ENCODE results near the gene NTM. TPM values are rescaled to one million over a fixed set of nuclear protein-coding genes. Genes with fewer than 3 reads are reported as not detected.

The NTM gene
- total and polyA plus RNA-seq, 7 donors = 0.07 to 1.1 (median 0.22) TPM; not detected in 2

GRCh38 chr11:132307309-132308020 lies 937.0 kb downstream of the NTM start:
- Histone ChIP-seq H3K27ac (no peak overlapping the region), H3K9me3 (no peaks in the 10 kb centered on the region), H3K36me3 (ENCODE audit: insufficient read depth in 1 of 2, low read depth in 1 of 2) (no peaks in the 10 kb centered on the region), H3K27me3 (ENCODE audit: insufficient read depth in 3 of 3, low read length in 2 of 3) (no peaks in the 10 kb centered on the region), H3K4me1 (no peaks in the 10 kb centered on the region), H3K4me3 (no peak overlapping the region)
- 52 to 84% (median 59%) methylated on average over 21 of the region's 21 CpGs for WGBS, 3 donors
- ATAC-seq (peak in 2 of 4 donors; percentile 52 to 61), DNase-seq (peak in 1 of 2 donors; percentile 62)
- no peak for TF ChIP-seq CTCF (IDR thresholded peaks at IDR 0.05)
- intact Hi-C loops (cut with DNase I) = no loop called here

- Histone ChIP-seq H3K27ac (no peak overlapping the region), H3K36me3 (ENCODE audit: insufficient read depth in 1 of 2, low read depth in 1 of 2) (no peaks in the 10 kb centered on the region), H3K4me3 (no peak overlapping the region), H3K4me1 (no peaks in the 10 kb centered on the region), H3K27me3 (ENCODE audit: insufficient read depth in 3 of 3, low read length in 2 of 3) (no peaks in the 10 kb centered on the region), H3K9me3 (no peaks in the 10 kb centered on the region)
- ATAC-seq (peak in 3 of 4 donors; percentile 53 to 90 (median 79)), DNase-seq (no peak)
- intact Hi-C loops (cut with DNase I) = no loop called here
- 68 to 77% (median 76%) methylated on average over 10 of the region's 10 CpGs for WGBS, 3 donors
- no peak for TF ChIP-seq CTCF (IDR thresholded peaks at IDR 0.05)
Observed at GRCh38 chr11:132310390-132311375, 940.3 kb downstream of the NTM start.

- H3K4me3 ChIP-seq = no peak overlapping the region
- DNase-seq = no peak
- no peaks in the 10 kb centered on the region for H3K27me3 ChIP-seq (ENCODE audit: insufficient read depth in 3 of 3, low read length in 2 of 3)
- H3K4me1 ChIP-seq = no peaks in the 10 kb centered on the region
- no peak for TF ChIP-seq CTCF (IDR thresholded peaks at IDR 0.05)
- intact Hi-C loops (cut with DNase I) = no loop called here
- WGBS, 3 donors = 88 to 97% (median 93%) methylated on average over 2 of the region's 2 CpGs
- no peaks in the 10 kb centered on the region for H3K9me3 ChIP-seq
- no peak for ATAC-seq
- no peaks in the 10 kb centered on the region for H3K36me3 ChIP-seq (ENCODE audit: insufficient read depth in 1 of 2, low read depth in 1 of 2)
- no peak overlapping the region for H3K27ac ChIP-seq
Observed at GRCh38 chr11:132311703-132312102, 941.3 kb downstream of the NTM start.

DNA sequence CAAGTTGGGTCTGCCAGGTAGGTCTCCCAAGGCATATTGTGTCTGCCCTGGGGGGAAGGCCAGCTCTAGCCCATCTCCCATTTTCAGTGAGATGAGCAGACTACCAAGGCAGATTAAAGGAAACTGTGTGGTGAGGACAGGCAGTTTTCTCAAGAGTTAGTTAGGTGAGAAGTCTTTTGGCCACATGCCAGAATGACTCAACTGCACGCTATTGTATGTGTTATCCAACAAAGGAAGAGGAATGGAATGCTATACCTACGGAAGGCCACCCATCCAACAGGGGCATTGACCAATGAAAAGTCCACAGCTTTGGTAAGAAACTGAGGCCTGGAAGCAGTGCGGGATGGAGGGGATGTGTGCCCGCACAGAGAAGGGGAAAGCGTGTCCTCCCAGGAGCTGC lies 941.7 kb downstream of the NTM start:
- 92 to 95% (median 95%) methylated on average over 5 of the region's 5 CpGs for WGBS, 3 donors
- H3K27me3 ChIP-seq (ENCODE audit: insufficient read depth in 3 of 3, low read length in 2 of 3) = no peaks in the 10 kb centered on the region
- H3K27ac ChIP-seq = no peak overlapping the region
- no peaks in the 10 kb centered on the region for H3K36me3 ChIP-seq (ENCODE audit: insufficient read depth in 1 of 2, low read depth in 1 of 2)
- H3K4me1 ChIP-seq = no peaks in the 10 kb centered on the region
- ATAC-seq (no peak), DNase-seq (no peak)
- intact Hi-C loops (cut with DNase I) = no loop called here
- no peaks in the 10 kb centered on the region for H3K9me3 ChIP-seq
- H3K4me3 ChIP-seq = no peak overlapping the region
- TF ChIP-seq CTCF (IDR thresholded peaks at IDR 0.05) = no peak

All from psoas muscle (tissue), 8 donors.